CD14-positive monocyte (primary cell): ENCODE results near the gene PIGC. TPM values are rescaled to one million over a fixed set of nuclear protein-coding genes. Genes with fewer than 3 reads are reported as not detected.

Source experiments
- DNase-seq, 3 donors: peaks; one replicate each; pipeline ENCODE4 v3.0.0-alpha.2; 2011 to 2022
- H2AFZ ChIP-seq: 2 replicates; pipeline ENCODE4 v1.6.0; 2012; ENCODE audit warnings: mild to moderate bottlenecking, low read depth, low read length, inconsistent platforms; ENCODE audit not compliant: insufficient read depth, poor library complexity, severe bottlenecking
- H3K27ac ChIP-seq, 2 donors: 1 replicate in 1 of 2; 2 replicates in 1 of 2; pipeline ENCODE4 v1.5.1; 2012 to 2013; ENCODE audit warnings: low read length in 2 of 2, control low read depth in 1 of 2, inconsistent platforms in 1 of 2, low read depth in 1 of 2, mild to moderate bottlenecking in 1 of 2
- H3K27me3 ChIP-seq, 2 donors: one replicate each; pipeline versions ENCODE4 v1.6.0 to v1.6.1; 2011 to 2013; ENCODE audit warnings: low read length in 2 of 2; ENCODE audit not compliant: control insufficient read depth in 2 of 2, insufficient read depth in 2 of 2
- H3K36me3 ChIP-seq, 2 donors: replicated peaks in 1 of 2; 1 replicate in 1 of 2; 2 replicates in 1 of 2; pipeline versions ENCODE4 v1.5.1 to v1.6.1; 2012 to 2013; ENCODE audit warnings: low read length in 2 of 2, control low read depth in 1 of 2, inconsistent platforms in 1 of 2, mild to moderate bottlenecking in 1 of 2; ENCODE audit not compliant: insufficient read depth in 2 of 2, control insufficient read depth in 1 of 2
- H3K4me1 ChIP-seq, 2 donors: 1 replicate in 1 of 2; 2 replicates in 1 of 2; pipeline versions ENCODE4 v1.5.1 to v1.6.1; 2012 to 2013; ENCODE audit warnings: low read length in 2 of 2, control low read depth in 1 of 2, inconsistent platforms in 1 of 2, mild to moderate bottlenecking in 1 of 2, moderate library complexity in 1 of 2; ENCODE audit not compliant: insufficient read depth in 2 of 2, control insufficient read depth in 1 of 2
- H3K4me2 ChIP-seq: replicated peaks from 2 replicates; pipeline ENCODE3; 2012; ENCODE audit warnings: low read length, moderate library complexity, mild to moderate bottlenecking; ENCODE audit not compliant: poor library complexity, severe bottlenecking; ENCODE audit errors: extremely low read depth
- H3K4me3 ChIP-seq, 3 experiments: fragments of 200-600 bp in 1 of 3; sonication (generic) in 1 of 3; replicated peaks in 1 of 3; 1 replicate in 2 of 3; 2 replicates in 1 of 3; pipeline ENCODE4 v1.5.1; 2011 to 2013; ENCODE audit warnings: low read length in 3 of 3, mild to moderate bottlenecking in 3 of 3, control low read depth in 2 of 3, low read depth in 2 of 3, inconsistent platforms in 1 of 3, moderate library complexity in 1 of 3
- H3K79me2 ChIP-seq: 2 replicates; pipeline ENCODE4 v1.6.0; 2012; ENCODE audit warnings: mild to moderate bottlenecking, control low read depth, inconsistent platforms, low read length, moderate library complexity; ENCODE audit not compliant: insufficient read depth
- H3K9ac ChIP-seq: 2 replicates; pipeline ENCODE4 v1.6.0; 2017; ENCODE audit warnings: low read length, mild to moderate bottlenecking; ENCODE audit not compliant: insufficient read depth, poor library complexity, severe bottlenecking
- H3K9me3 ChIP-seq, 2 donors: replicated peaks in 1 of 2; 1 replicate in 1 of 2; 2 replicates in 1 of 2; pipeline versions ENCODE4 v1.5.1 to v1.6.1; 2012 to 2013; ENCODE audit warnings: low read length in 2 of 2, control low read depth in 1 of 2; ENCODE audit not compliant: control insufficient read depth in 1 of 2, insufficient read depth in 1 of 2
- H4K20me1 ChIP-seq: 2 replicates; pipeline ENCODE4 v1.6.0; 2012; ENCODE audit warnings: mild to moderate bottlenecking, low read length, control low read depth, moderate library complexity; ENCODE audit not compliant: insufficient read depth
- H3K27ac Mint-ChIP-seq, 7 donors: one replicate each; pipeline ENCODE4 v1.8.0; 2020; ENCODE audit warnings: mild to moderate bottlenecking in 7 of 7, mixed read lengths in 7 of 7, moderate library complexity in 6 of 7, inconsistent platforms in 2 of 7
- H3K27me3 Mint-ChIP-seq, 3 donors: one replicate each; pipeline ENCODE4 v1.8.0; 2021 to 2022; ENCODE audit warnings: low read depth in 3 of 3, mild to moderate bottlenecking in 3 of 3, mixed read lengths in 3 of 3, moderate library complexity in 3 of 3, inconsistent platforms in 1 of 3
- H3K36me3 Mint-ChIP-seq, 2 donors: one replicate each; pipeline ENCODE4 v1.8.0; 2020; ENCODE audit warnings: mixed read lengths in 2 of 2, inconsistent platforms in 1 of 2, mild to moderate bottlenecking in 1 of 2
- H3K4me1 Mint-ChIP-seq: one replicate; pipeline ENCODE4 v1.8.0; 2020; ENCODE audit warnings: mild to moderate bottlenecking, mixed read lengths
- H3K4me3 Mint-ChIP-seq, 2 donors: one replicate each; pipeline ENCODE4 v1.8.0; 2020; ENCODE audit warnings: mild to moderate bottlenecking in 2 of 2, mixed read lengths in 2 of 2, moderate library complexity in 1 of 2
- H3K9me3 Mint-ChIP-seq, 7 donors: one replicate each; pipeline ENCODE4 v1.8.0; 2020 to 2022; ENCODE audit warnings: mixed read lengths in 7 of 7, mild to moderate bottlenecking in 6 of 7, moderate library complexity in 6 of 7, inconsistent platforms in 2 of 7
- CTCF ChIP-seq: fragments of 200-600 bp; IDR thresholded peaks from one replicate; pipeline ENCODE4 v1.8.0; 2022; ENCODE audit warnings: antibody characterized with exemption, mild to moderate bottlenecking
- WGBS: methylation state at CpG from one replicate; pipeline ENCODE4 v1.1.5; 2013; ENCODE audit warnings: missing lambda C conversion rate; ENCODE audit not compliant: insufficient coverage; 5-methylcytosine and 5-hydroxymethylcytosine counted together
- intact Hi-C, 2 donors: fragments of 100-400 bp; cut with micrococcal nuclease; formaldehyde crosslinking; loops; one replicate each; pipeline versions ENCODE4 v1.15.0 to v1.15.1; 2023
- polyA plus RNA-seq, 3 donors: library from polyadenylated mRNA; depleted of rRNA in 1 of 3; unstranded in 2 of 3; stranded (reverse) in 1 of 3; fragments of 300-500 nt in 2 of 3; fragments of >200 nt in 1 of 3; fragmentation: Illumina TruSeq in 2 of 3; gene quantifications; 1 replicate in 2 of 3; 2 replicates in 1 of 3; pipeline ENCODE4 v1.2.3, GENCODE V29; 2012 to 2021

The PIGC gene
- polyA plus RNA-seq, 3 donors: 11.5 to 61.5 (median 51.1) TPM

GRCh38 chr1:172411791-172412338, 32.0 kb downstream of the PIGC start:
- H3K4me2 ChIP-seq: no peak overlapping the region
- Mint-ChIP-seq H3K9me3 (no peaks in the 10 kb centered on the region), H3K4me1 (no peaks in the 10 kb centered on the region), H3K27me3 (peaks cover 0 to 3% (median 1%) of the 10 kb centered on the region in 3 donors), H3K36me3 (no peaks in the 10 kb centered on the region), H3K4me3 (no peak overlapping the region), H3K27ac (no peak overlapping the region)
- H3K4me3 ChIP-seq: no peak overlapping the region
- H3K27ac ChIP-seq: no peak overlapping the region
- no peaks in the 10 kb centered on the region for H3K79me2 ChIP-seq
- no peaks in the 10 kb centered on the region for H3K9me3 ChIP-seq
- no peaks in the 10 kb centered on the region for H3K4me1 ChIP-seq
- no peak overlapping the region for H3K9ac ChIP-seq
- H2AFZ ChIP-seq: no peak overlapping the region
- intact Hi-C loops: no loop called here
- no CpG with 5 or more reads among the region's 2 CpGs for WGBS
- no peak for TF ChIP-seq CTCF
- H3K36me3 ChIP-seq: no peaks in the 10 kb centered on the region
- H3K27me3 ChIP-seq: no peaks in the 10 kb centered on the region
- H4K20me1 ChIP-seq: no peaks in the 10 kb centered on the region
- no peak for DNase-seq

- H3K9ac ChIP-seq: no peak overlapping the region
- no peak overlapping the region for H3K4me3 ChIP-seq
- intact Hi-C loops: no loop called here
- H3K36me3 ChIP-seq: no peaks in the 10 kb centered on the region
- no peak for DNase-seq
- H3K79me2 ChIP-seq: no peaks in the 10 kb centered on the region
- Mint-ChIP-seq H3K27me3 (peaks cover 0 to 1% (median 0%) of the 10 kb centered on the region in 3 donors), H3K27ac (no peak overlapping the region), H3K9me3 (no peaks in the 10 kb centered on the region), H3K4me3 (no peak overlapping the region), H3K4me1 (no peaks in the 10 kb centered on the region), H3K36me3 (no peaks in the 10 kb centered on the region)
- no peak overlapping the region for H3K27ac ChIP-seq
- H2AFZ ChIP-seq: no peak overlapping the region
- no peak overlapping the region for H3K4me2 ChIP-seq
- no peaks in the 10 kb centered on the region for H3K9me3 ChIP-seq
- no peak for TF ChIP-seq CTCF
- no peaks in the 10 kb centered on the region for H4K20me1 ChIP-seq
- WGBS: no CpG with 5 or more reads among the region's 1 CpG
- H3K4me1 ChIP-seq: no peaks in the 10 kb centered on the region
- no peaks in the 10 kb centered on the region for H3K27me3 ChIP-seq
Observed at GRCh38 chr1:172410027-172410426, 33.8 kb downstream of the PIGC start.
